Esophagus (tissue), 2 donors: Measurements from ENCODE around the gene FAF2. TPM values are rescaled to one million over a fixed set of nuclear protein-coding genes. Genes with fewer than 3 reads are reported as not detected.
A peak's percentile ranks its signal among the peaks of the same experiment; 100 is the strongest.
"Not testable (repeated sequence)": the region's sequence is repeated elsewhere in the genome, so short reads cannot be mapped to it uniquely, and the experiment has no call there.

Experiments
- H3K27ac ChIP-seq, 2 donors: one replicate each; pipeline ENCODE4 v1.5.1; 2013; ENCODE audit warnings: low read depth in 2 of 2, mild to moderate bottlenecking in 2 of 2, inconsistent platforms in 1 of 2, low read length in 1 of 2, moderate library complexity in 1 of 2
- H3K27me3 ChIP-seq, 2 donors: one replicate each; pipeline ENCODE4 v1.6.1; 2013; ENCODE audit warnings: low read length in 2 of 2, control low read depth in 1 of 2, mild to moderate bottlenecking in 1 of 2; ENCODE audit not compliant: insufficient read depth in 2 of 2, control insufficient read depth in 1 of 2
- H3K36me3 ChIP-seq, 2 donors: one replicate each; pipeline ENCODE4 v1.6.1; 2013; ENCODE audit warnings: low read length in 1 of 2; ENCODE audit not compliant: control insufficient read depth in 2 of 2, insufficient read depth in 2 of 2
- H3K4me1 ChIP-seq, 2 donors: one replicate each; pipeline ENCODE4 v1.6.1; 2013; ENCODE audit warnings: low read length in 1 of 2; ENCODE audit not compliant: control insufficient read depth in 2 of 2, insufficient read depth in 2 of 2
- H3K4me3 ChIP-seq, 2 donors: one replicate each; pipeline ENCODE4 v1.5.1; 2013; ENCODE audit warnings: low read length in 2 of 2, mild to moderate bottlenecking in 2 of 2, low read depth in 1 of 2, moderate library complexity in 1 of 2
- H3K9me3 ChIP-seq, 2 donors: one replicate each; pipeline ENCODE4 v1.6.1; 2013; ENCODE audit warnings: mild to moderate bottlenecking in 2 of 2, low read depth in 1 of 2, low read length in 1 of 2, moderate library complexity in 1 of 2; ENCODE audit not compliant: control insufficient read depth in 2 of 2, insufficient read depth in 1 of 2
- WGBS, 2 donors: extraction: QIAGEN DNeasy Blood & Tissue Kit; methylation state at CpG; one replicate each; pipeline ENCODE4 v1.1.7; 2013; 5-methylcytosine and 5-hydroxymethylcytosine counted together
- polyA plus RNA-seq, 2 donors: library from polyadenylated mRNA; stranded (reverse); fragments of 200-250 nt; gene quantifications; one replicate each; pipeline ENCODE4 v1.2.3, GENCODE V29; 2013
- donor health status: healthy with polysubstance abuse.
- donor health status: Bipolar disorder and iron deficiency.

Gene FAF2
- 10 to 100 TPM in 1 of 2 donors, 1 to 10 TPM in 1; 9.7 to 12.6 TPM for polyA plus RNA-seq

- WGBS, 2 donors, result 0% methylated on average over 50 of the region's 50 CpGs
- H3K36me3 ChIP-seq, result no peaks in the 10 kb centered on the region
- H3K27me3 ChIP-seq, result no peaks in the 10 kb centered on the region
- H3K27ac ChIP-seq, result peak within 1 kb of the TSS; percentile 94 to 97
- H3K4me3 ChIP-seq, result peak within 1 kb of the TSS; percentile 96 to 99
- no peaks in the 10 kb centered on the region for H3K9me3 ChIP-seq
- H3K4me1 ChIP-seq, result no peaks in the 10 kb centered on the region
Measured at GRCh38 chr5:176447978-176448608, at the start of gene FAF2. Gene FAF2, plus strand, starts transcription at chr5:176448385. Its CDS starts 23 bp downstream, at chr5:176448408.

- Histone ChIP-seq H3K9me3 (no peaks in the 10 kb centered on the region), H3K4me3 (no peak overlapping the region), H3K36me3 (peaks cover under 1 to 31% of the 10 kb centered on the region in 2 donors), H3K4me1 (peaks cover 4 to 17% of the 10 kb centered on the region in 2 donors), H3K27me3 (no peaks in the 10 kb centered on the region), H3K27ac (peak overlapping the region; percentile 87 to 94)
- WGBS, 2 donors, result 53 to 56% methylated on average over 17 of the region's 17 CpGs
Measured at GRCh38 chr5:176400382-176401156, 47.6 kb upstream of the FAF2 start.

- peak overlapping the region; percentile 87 to 94 for H3K27ac ChIP-seq
- peaks cover 4 to 22% of the 10 kb centered on the region in 2 donors for H3K4me1 ChIP-seq
- 80 to 83% methylated on average over 22 of the region's 22 CpGs for WGBS, 2 donors
- no peaks in the 10 kb centered on the region for H3K9me3 ChIP-seq
- H3K4me3 ChIP-seq, result no peak overlapping the region
- H3K27me3 ChIP-seq, result no peaks in the 10 kb centered on the region
- H3K36me3 ChIP-seq, result peaks cover 0 to 35% of the 10 kb centered on the region in 2 donors
Measured at GRCh38 chr5:176401281-176402205, 46.6 kb upstream of the FAF2 start.

- WGBS, 2 donors, result 79 to 85% methylated on average over 20 of the region's 20 CpGs
- no peaks in the 10 kb centered on the region for H3K9me3 ChIP-seq
- no peak overlapping the region for H3K4me3 ChIP-seq
- H3K27ac ChIP-seq, result peak overlapping the region; percentile 38 to 84
- peaks cover 4 to 25% of the 10 kb centered on the region in 2 donors for H3K4me1 ChIP-seq
- peaks cover 0 to 21% of the 10 kb centered on the region in 2 donors for H3K36me3 ChIP-seq
- H3K27me3 ChIP-seq, result no peaks in the 10 kb centered on the region
Measured at GRCh38 chr5:176405656-176406435, 42.3 kb upstream of the FAF2 start.

- H3K36me3 ChIP-seq, result peaks cover 0 to 20% of the 10 kb centered on the region in 2 donors
- H3K4me1 ChIP-seq, result peaks cover 4 to 25% of the 10 kb centered on the region in 2 donors
- WGBS, 2 donors, result 58 to 75% methylated on average over 9 of the region's 9 CpGs
Measured at GRCh38 chr5:176406436-176407052, 41.6 kb upstream of the FAF2 start.

GRCh38 chr5:176407456-176408251 is 40.5 kb upstream of the FAF2 start:
- Histone ChIP-seq H3K27me3 (no peaks in the 10 kb centered on the region), H3K9me3 (no peaks in the 10 kb centered on the region), H3K36me3 (peaks cover 0 to 23% of the 10 kb centered on the region in 2 donors), H3K4me3 (no peak overlapping the region), H3K27ac (peak overlapping the region; percentile 80 to 84), H3K4me1 (peaks cover 3 to 27% of the 10 kb centered on the region in 2 donors)
- 78 to 80% methylated on average over 6 of the region's 6 CpGs for WGBS, 2 donors

More at GRCh38 chr5:176406436-176407052, 41.6 kb upstream of the FAF2 start:
- Histone ChIP-seq H3K27ac (peak overlapping the region; percentile 80 to 84), H3K27me3 (no peaks in the 10 kb centered on the region), H3K4me3 (no peak overlapping the region), H3K9me3 (no peaks in the 10 kb centered on the region)

- Histone ChIP-seq H3K27ac (peak overlapping the region; percentile 0 to 84), H3K36me3 (peaks cover 0 to 26% of the 10 kb centered on the region in 2 donors), H3K4me1 (peaks cover 2 to 31% of the 10 kb centered on the region in 2 donors)
- H3K27me3 ChIP-seq, H3K9me3 ChIP-seq, H3K4me3 ChIP-seq: not testable (repeated sequence)
- WGBS, 2 donors, result 67 to 77% methylated on average over 9 to 10 of the region's 10 CpGs
Measured at GRCh38 chr5:176408252-176408573, 40.0 kb upstream of the FAF2 start.

- WGBS, 2 donors, result 85 to 86% methylated on average over 5 of the region's 5 CpGs
- H3K36me3 ChIP-seq, result peaks cover 0 to 29% of the 10 kb centered on the region in 2 donors
- H3K27ac ChIP-seq, result peak overlapping the region; percentile 0 to 5
- no peak overlapping the region for H3K4me3 ChIP-seq
- peaks cover 2 to 35% of the 10 kb centered on the region in 2 donors for H3K4me1 ChIP-seq
- H3K9me3 ChIP-seq, result no peaks in the 10 kb centered on the region
- no peaks in the 10 kb centered on the region for H3K27me3 ChIP-seq
Measured at GRCh38 chr5:176408590-176408989, 39.6 kb upstream of the FAF2 start.
